SK-N-SH treated with all-trans-retinoic acid at 6 μM for 48 hours (cell line): ENCODE measurements around the gene EHBP1.

Experiments
- BACH2 ChIP-seq: fragments of 250-450 bp; sonication (Bioruptor Pico); IDR thresholded peaks from 2 replicates; pipeline ENCODE4 v1.9.0; 2021; ENCODE audit warnings: mild to moderate bottlenecking, borderline replicate concordance
- PPARA ChIP-seq: fragments of 250-450 bp; sonication (Bioruptor Pico); IDR thresholded peaks from 2 replicates; pipeline ENCODE4 v1.5.0; 2020; ENCODE audit warnings: mild to moderate bottlenecking, borderline replicate concordance
- RARB ChIP-seq: fragments of 250-450 bp; sonication (Bioruptor Pico); IDR thresholded peaks from 2 replicates; pipeline ENCODE4 v1.8.0; 2021; ENCODE audit warnings: mild to moderate bottlenecking, moderate library complexity
- ZC3H10 ChIP-seq: fragments of 250-450 bp; sonication (Bioruptor Pico); IDR thresholded peaks from 2 replicates; pipeline ENCODE4 v1.5.1; 2021; ENCODE audit warnings: mild to moderate bottlenecking, moderate library complexity
- ZFP3 ChIP-seq: fragments of 250-450 bp; sonication (Bioruptor Pico); IDR thresholded peaks from 2 replicates; pipeline ENCODE4 v1.5.0; 2020; ENCODE audit warnings: mild to moderate bottlenecking, moderate library complexity
- ZFP30 ChIP-seq: fragments of 450-650 bp; formaldehyde crosslinking; IDR thresholded peaks from 2 replicates; pipeline ENCODE4 v1.5.0; 2022; ENCODE audit warnings: mild to moderate bottlenecking, moderate library complexity
- TF ChIP-seq, protein P1 (sequence below): fragments of 250-450 bp; sonication (Bioruptor Pico); IDR thresholded peaks from 2 replicates; pipeline ENCODE4 v1.8.0; 2020; ENCODE audit warnings: mild to moderate bottlenecking, moderate library complexity, borderline replicate concordance
- TF ChIP-seq, protein P2 (sequence below): fragments of 250-450 bp; sonication (Bioruptor Pico); IDR thresholded peaks from 2 replicates; pipeline ENCODE4 v1.8.0; 2021; ENCODE audit warnings: low read depth, mild to moderate bottlenecking, moderate library complexity, borderline replicate concordance

DNA sequence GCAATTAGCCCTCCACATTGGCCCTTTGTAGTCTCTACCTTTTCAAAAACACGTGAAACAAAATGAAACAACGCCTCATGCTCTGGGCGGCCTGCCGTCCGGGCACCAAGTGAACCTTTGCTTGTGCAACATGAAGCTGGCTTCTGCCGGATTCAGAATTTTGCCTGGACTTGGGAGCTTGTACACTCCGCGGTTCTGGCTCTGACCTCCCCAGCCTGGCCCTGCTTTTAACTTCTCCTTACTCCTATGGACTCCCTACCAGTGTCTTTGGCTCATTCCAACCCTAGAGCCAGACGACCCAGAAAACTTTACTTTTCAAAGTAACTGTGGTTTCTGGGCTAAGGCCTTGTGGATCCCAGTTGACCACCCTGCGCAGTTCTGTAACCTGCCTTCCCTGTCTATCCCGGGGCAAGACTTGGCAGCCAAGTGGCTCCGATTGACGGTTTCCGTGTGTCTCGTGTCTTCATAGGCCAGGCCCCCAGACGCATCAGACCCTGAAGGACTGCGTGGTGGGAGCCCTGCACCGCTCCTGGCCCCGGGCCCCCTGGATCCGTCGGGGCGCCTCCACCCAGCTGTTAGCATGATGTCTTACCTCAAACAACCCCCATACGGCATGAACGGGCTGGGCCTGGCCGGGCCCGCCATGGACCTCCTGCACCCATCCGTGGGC lies 347.0 kb downstream of the EHBP1 start:
- TF ChIP-seq BACH2 (CRISPR knock-in tag), result no peak
- TF ChIP-seq, protein P1, sequence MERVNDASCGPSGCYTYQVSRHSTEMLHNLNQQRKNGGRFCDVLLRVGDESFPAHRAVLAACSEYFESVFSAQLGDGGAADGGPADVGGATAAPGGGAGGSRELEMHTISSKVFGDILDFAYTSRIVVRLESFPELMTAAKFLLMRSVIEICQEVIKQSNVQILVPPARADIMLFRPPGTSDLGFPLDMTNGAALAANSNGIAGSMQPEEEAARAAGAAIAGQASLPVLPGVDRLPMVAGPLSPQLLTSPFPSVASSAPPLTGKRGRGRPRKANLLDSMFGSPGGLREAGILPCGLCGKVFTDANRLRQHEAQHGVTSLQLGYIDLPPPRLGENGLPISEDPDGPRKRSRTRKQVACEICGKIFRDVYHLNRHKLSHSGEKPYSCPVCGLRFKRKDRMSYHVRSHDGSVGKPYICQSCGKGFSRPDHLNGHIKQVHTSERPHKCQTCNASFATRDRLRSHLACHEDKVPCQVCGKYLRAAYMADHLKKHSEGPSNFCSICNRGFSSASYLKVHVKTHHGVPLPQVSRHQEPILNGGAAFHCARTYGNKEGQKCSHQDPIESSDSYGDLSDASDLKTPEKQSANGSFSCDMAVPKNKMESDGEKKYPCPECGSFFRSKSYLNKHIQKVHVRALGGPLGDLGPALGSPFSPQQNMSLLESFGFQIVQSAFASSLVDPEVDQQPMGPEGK (CRISPR knock-in tag), result no peak
- no peak for TF ChIP-seq ZFP3 (CRISPR knock-in tag)
- TF ChIP-seq, protein P2, sequence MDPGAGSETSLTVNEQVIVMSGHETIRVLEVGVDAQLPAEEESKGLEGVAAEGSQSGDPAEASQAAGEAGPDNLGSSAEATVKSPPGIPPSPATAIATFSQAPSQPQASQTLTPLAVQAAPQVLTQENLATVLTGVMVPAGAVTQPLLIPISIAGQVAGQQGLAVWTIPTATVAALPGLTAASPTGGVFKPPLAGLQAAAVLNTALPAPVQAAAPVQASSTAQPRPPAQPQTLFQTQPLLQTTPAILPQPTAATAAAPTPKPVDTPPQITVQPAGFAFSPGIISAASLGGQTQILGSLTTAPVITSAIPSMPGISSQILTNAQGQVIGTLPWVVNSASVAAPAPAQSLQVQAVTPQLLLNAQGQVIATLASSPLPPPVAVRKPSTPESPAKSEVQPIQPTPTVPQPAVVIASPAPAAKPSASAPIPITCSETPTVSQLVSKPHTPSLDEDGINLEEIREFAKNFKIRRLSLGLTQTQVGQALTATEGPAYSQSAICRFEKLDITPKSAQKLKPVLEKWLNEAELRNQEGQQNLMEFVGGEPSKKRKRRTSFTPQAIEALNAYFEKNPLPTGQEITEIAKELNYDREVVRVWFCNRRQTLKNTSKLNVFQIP (CRISPR knock-in tag), result no peak
- TF ChIP-seq RARB, result no peak
- no peak for TF ChIP-seq PPARA
- no peak for TF ChIP-seq ZC3H10 (CRISPR knock-in tag)
- no peak for TF ChIP-seq ZFP30 (CRISPR knock-in tag)
